GOT3 (cell line): ENCODE measurements around the gene WNT9A.

ENCODE experiments used
- DNase-seq: peaks from one replicate; lab custom pipeline; 2025; ENCODE audit warnings: mixed read lengths; lab: John Stamatoyannopoulos, UW

Gene WNT9A

DNA sequence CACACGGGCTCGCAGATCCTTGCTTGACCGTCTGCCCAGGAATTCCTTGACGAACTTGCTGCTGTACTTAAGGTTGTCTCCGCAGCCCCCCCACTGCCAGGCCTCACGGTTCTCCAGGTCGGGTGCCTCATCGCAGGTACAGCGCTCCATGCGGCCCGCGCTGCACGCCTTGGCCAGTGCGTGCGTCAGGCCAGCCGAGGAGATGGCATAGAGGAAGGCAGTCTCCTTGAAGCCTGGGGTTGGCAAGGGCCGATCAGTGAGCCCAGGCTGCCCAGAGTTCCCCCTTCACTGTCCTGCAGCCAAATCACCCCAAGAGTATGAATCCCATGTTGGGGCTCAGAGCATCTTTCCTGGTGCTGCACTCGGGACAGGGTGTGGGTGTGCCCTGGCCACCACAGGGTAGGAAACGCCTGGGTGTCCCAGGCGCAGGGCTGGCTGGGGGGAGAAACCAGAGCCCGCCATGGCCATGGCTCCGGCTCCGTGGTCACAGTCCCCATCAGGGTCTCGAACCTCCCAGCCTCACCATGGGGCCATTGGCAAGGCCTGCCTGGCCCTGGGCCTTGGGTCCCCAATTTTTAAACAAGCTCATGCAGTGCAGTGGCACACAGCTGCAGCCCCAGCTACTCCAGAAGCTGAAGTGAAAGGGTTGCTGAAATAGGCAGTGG lies 23.4 kb downstream of the WNT9A start:
- DNase-seq, result no peak

DNA sequence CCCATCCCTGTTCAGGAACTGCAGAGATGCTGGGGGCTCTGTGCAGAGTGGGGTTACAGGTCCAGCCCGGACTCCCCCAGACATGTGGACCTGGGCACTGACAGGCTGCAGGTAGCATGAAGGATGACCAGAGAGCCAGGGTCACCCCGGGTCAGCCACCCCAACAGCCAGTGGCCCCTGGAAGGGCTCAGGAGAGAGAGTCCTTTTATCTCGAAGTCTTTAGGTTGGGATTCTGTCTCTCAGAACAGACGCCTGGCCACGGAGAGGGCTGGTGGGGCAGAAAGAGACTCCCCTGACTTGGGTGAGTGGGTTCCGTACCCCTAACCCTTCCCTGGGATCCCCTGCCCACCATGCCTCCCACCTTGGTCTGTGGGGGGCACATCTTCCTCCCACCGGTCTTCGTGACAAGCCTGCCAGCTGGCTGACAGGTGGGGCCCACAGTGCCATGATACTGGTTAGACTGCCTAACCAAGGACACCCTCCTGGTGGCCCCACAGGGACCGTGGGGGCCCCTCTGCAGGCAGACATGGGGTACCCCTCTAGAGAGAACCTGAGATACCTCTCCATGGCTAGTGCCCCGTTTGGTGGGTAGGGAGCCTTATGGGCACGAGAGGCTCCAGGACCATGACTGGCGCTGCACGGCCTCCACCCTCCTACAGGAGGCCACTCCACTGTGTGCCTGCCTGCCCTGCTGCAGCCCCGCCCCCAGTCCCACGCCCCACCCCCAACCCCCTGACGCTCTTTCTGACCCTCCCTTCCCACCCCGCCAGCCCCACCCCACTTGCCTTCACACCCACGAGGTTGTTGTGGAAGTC lies 24.2 kb downstream of the WNT9A start:
- DNase-seq, result no peak

DNA sequence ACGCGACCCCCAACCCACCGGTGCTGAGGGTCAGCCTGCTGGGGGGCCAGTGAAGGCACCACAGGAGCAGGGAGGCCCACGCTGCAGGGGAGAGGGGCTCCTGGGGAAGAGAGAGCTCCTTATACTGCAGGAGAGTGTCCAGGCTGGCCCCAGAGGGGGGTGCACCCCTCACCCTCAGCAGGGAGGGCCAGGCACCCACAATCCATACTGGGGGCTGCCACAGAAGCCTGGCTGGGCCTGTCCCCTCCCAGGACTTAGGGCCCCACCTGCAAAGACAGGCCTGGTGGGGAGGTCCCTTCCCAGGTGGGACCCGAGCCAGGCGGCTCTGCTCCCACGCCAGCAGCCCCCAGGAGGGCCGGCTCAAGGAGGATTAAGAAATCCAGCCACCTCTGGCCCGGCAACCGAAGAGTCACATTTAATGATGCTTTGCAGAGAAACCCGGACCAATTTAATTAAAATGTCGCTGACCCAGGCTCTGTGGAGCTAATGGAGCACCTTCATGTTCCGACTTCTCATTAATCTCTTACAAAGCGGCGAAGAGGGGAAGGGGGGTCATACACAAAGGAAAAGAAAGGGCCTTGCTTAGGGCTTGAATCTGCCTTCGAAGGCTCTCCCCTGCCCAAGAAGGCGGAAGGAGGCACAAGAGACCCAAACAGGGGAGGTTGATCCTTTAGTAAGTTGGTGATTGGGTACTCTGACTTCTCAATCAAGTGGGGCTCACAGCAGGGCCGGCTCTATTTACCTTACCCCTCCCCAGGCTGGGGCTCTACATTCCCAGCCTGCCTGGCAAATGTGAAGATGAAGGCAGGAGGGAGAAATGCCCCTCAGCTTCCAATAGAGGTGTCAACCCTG lies 25.0 kb downstream of the WNT9A start:
- DNase-seq, result no peak

DNA sequence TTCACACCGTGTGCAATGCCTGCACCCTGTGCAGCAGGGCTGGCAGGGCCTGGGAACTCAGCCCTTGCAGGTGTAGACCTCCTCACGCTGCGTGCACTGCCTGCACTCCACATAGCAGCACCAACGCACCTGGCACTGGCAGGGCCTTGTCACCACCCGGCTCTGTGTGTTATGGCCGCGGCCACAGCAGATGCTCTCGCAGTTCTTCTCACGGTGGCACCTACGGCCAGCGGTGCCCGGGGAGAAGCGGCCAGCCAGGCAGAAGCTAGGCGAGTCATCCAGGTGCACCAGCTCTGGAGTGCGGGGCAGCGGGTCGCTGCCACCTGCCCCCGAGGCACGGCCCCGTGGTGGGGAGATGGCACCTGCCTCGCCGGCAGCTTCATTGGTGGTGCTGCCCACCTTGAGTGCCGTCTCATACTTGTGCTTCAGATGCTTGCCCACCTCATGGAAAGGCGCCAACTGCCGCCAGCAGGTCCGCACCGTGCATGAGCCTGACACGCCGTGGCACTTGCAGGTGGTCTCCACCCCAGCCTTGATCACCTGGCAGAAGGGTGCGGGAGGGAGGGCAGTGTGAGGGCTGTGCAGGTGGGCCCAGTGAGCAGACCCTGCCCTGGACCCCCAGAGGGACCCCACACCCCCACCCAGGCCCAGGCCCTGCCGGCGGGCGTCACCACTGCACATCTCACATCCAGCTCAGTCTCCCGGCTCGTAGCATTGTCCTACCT lies 26.1 kb downstream of the WNT9A start:
- DNase-seq, result no peak

DNA sequence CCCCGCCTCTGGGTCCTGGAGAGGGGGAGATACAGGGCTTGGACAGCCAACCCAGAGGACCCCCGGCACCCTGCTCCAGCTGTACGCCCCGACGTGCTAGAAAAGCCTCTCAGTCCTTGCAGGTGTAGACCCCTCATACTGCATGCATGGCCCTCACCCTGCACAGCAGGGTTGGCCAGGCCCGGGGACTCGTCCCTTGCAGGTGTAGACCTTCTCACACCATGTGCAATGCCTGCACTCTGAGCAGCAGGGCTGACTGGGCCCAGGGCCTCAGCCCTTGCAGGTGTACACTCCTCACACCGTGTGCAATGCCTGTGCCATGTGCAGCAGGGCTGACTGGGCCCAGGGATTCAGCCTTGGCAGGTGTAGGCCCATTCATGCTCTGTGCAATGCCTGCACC lies 26.8 kb downstream of the WNT9A start:
- DNase-seq, result no peak

DNA sequence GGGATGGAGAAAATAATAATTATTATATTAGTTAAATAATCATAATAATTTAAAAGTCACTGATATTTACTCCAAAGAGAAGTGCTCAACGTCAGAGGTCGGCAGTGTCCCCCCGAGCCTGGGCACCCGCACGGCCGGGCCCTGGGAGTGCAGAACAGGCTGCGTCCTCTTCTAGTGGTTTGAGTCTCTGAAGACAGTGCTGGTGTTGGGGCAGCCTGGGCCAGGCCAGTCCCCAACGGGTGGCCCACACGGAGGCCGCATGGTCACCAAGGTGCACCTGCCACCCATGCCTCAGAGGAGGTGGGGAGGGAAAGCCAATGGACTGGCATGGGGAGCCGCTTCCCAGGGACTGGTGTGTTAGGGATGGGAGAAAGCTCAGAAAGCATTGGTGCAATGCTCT lies 27.3 kb downstream of the WNT9A start:
- no peak for DNase-seq

DNA sequence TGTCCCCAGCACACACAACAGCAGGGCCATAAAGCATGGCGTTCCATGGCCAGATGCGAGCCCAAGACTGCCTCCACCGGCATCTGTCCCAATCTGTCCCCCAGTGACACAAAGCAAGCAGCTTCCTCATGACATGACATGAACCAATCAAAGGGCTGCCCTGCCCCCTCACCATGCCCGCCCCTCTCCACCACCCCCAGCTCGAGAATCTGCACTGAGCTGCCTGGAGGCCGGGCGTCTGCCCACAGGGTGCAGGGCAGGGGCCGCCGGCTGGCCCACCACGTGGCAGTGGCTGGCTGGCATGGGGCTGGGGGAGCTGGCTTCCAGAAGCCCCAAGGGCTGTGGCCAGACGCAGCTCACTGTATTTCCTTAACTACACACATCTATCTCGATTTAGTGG lies 27.8 kb downstream of the WNT9A start:
- DNase-seq, result no peak

DNA sequence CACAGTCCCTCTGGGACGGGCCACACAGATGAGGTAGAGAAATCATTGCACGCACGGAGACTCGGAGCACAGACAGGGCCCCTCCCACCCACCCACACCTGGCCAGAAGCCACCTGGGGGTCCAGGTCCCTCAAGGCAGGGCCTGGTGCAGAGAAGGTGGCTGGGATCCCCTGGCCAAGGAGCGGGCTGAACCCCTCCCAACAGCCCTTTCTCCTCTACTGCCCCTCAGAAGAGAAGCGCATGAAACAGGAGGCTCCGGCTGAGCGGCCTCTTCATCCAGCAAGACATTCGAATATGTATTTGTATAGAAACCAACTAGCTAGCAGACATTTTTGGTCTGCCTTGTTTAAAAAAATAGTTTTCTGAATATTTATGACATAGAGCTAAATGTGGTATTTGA lies 29.0 kb downstream of the WNT9A start:
- no peak for DNase-seq

DNA sequence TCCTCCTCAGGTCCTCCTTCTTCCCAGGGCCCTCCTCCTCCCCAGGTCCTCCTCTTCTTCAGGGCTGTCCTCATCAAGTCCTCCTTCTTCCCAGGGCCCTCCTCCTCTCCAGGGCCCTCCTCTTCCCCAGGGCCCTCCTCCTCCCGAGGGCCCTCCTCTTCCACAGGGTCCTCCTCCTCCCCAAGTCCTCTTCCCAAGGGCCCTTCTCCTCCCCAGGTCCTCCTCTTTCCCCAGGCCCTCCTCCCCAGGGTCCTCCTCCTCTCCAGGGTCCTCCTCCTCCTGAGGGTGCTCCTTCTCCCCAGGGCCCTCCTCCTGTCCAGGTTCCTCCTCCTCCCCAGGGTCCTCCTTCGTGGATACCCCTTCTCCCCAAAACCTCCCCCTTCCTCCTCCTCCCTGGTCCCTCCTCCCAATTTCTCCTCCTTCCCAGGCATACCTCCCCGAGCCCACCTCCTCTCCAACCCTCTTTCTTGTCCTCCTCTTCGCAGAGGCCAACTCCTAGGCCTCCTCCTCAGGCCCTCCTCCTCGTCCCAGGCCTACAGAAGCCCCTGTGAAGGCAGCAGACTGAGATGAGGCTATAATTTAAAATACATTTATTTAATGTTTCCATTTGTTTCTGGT lies 29.5 kb downstream of the WNT9A start:
- DNase-seq, result no peak

DNA sequence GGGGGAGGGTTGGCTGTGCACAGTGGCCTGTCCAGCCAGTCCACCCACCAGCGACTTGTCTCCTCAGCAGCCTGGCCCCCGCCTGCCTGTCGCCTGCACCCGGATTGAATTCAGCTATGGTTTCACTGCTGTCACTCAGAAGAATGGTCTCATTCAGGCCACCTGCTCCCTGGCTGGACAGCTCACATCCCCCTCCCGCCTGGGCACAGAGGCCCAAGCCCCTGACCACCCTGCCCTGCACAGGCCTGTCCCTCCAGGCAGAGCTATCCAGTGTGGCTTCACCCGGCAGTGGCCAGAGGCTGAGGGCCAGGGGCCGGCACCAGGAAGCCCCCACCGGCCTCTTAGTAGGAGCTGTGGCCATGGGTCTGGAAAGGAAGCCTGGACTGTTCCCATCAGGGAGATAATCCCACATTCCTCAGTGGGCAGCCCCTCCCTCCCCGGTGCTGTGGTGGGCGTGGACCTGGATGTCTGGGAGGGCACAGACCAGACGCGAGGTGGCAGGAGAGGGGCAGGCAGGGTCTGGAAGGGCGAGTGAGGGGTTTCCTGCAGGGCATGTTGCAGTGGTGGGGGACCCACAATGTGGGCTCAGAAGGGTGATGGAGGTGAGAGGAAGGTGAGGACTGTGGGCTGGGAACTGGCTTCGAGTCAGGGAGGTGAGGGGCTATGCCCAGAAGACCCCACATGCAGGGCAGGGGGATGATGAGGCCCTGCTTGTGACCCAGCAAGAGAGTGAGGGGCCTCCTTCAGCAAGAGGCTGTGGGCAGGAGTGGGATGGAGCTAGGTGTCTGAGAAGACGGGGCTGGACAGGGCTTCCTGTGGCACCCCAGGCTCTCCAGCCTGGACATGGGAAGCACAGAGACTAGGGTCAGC lies 30.4 kb downstream of the WNT9A start:
- no peak for DNase-seq

DNA sequence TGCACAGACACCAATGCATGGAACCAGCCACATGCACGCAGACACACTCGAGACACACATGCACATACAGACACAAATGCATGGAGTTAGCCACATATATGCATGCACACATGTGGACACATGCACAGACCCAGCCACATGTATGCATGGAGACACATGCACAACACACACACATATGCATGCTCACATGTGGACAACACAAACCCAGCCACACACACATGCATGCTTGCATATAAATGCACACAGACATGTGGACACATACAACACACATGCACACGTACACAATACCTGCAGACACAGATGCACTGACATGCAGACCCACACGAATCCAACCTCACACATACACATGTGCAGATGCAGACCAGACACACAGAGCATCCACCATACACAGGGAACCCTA lies 31.1 kb downstream of the WNT9A start:
- no peak for DNase-seq

DNA sequence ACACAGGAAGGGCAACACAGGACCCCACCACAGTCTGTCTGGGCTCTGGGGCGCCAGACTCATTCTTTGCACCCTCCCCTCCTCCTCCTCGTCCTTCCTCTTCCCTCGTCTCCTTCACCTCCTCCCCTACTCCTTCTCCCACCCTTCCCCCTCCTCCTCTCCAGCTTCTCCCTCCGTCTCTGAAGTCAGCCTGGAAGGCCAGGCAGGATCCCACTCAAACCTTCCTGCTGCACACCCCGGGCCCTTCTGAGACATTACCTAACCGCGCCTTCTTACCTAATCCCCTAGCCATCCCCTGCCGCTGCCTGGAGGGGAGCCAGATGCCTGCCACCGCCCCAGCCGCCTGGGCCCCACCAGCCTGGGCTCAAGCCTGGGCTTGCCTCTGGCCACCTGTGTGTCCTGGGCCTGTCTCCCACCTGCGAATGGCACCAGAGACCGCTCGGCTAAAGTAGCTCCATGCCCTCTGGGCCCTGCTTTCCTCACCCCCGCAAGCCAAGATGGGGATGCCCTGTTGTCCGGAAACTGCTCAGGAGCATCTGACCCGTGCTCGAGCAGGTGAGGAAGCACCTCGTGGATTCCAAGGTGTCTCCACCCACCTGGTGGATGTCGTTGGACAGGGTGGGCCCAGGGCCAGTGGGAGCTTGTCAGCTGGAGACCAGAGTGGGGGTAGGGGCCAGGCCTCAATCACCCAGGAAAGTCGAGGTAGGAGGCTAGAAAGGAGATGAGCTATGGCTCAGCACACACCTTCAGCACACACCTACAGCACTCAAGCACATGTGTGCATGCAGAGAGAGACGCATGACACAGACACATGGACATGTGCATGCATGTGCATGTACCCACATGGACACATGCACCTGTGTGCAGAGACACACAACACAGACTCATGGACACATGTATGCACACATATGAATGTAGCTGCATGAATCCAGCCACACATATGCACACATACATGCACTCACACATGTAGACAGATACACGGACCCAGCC lies 31.9 kb downstream of the WNT9A start:
- DNase-seq, result no peak

DNA sequence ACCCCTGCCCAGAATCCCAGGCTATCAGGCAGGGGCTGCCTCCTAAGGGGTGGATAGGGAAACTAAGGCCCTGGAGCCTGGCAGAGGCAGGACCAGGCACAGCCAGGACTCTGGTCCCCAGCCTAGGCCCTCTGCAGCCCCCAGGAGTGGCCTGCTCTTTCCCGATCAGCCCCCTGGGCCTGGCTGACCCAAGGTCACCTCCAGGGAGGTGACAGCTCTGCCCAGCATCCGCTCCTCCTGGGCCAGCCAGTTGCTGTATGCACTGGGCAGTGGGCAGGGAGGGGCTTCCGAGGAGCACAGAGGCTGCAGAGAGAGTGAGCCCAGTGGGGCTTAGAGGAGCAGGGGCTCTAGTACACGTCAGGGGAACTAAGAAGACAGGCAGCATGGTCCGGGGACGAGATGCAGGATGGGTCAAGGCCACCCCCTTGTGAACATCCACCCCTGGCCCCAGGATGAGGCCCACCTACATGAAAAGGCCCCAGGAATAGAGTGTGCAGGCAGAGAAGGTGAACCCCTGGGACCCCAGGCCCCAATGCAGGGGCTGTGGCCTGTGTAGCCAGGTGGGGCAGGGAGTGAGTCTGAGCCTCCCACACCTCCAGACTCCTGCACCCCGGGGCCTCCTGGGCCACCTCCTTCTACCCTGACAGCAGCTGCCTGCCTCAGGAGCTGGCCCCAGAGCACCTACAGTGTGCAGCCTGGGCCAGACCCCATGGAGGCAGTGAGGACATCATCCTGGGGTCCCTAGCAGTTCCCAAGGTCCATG lies 32.8 kb downstream of the WNT9A start:
- DNase-seq, result no peak

DNA sequence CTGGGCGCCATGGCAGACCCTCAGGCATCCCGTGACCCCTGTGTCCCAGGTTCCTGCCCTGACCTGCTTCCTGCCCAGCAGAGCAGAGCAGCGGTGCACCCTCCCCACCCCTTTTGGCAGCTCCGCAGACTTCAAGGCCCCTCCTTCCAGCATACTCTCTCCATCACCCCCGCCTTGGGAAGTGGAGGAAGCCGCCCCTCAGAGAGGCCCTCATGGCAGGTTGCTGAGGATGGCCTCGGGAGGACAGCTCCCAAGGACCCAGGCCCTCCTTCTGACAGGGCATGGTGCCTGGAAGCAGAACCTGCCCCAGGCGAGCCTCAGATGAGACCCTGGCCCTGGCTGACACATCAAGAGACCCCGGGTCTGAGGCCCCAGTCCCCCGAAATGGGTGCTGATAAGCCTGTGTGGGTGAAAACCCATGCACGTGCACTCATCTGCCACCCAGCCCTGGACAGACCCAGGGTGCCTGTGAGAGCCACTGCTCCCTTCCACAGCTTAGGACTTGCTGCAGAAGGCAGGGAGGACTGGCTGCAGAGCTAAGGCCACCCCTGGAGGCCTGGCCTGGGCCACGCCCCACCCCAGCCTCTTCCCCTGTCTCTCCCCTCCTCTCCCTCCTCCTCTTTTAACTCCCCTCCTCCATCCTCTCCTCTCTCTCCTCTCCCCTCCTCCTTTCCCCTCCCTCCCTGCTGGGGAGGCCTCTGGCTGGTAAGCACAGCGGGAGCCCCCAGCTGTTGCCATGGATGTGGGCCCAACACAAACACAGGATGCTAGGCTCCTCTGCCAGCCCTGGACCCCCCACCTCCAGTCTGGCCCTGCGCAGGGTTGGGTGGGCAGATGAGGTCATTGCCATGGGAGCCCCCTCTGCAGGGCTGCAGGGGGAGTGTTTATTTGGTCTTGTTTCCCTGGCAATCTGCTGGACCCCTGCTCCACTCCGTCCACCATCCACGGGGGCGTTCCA lies 33.7 kb downstream of the WNT9A start:
- no peak for DNase-seq

DNA sequence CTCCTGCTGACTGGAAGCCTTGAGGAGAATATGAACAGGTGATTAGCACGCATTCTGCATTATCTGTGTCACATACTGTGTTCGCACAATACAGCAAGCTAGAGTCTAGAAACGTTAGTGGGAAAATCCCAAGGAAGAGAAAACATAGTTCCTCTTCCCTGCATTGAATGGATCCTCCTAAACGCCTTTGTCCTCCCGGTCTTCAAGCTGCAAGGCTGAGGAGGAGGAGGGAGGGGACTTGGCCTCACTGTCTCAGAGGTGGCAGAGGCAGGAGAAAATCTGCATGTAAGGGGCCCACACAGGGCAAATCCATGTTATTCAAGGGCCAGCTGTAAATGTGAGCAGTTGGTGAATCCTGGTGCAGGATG lies 34.4 kb downstream of the WNT9A start:
- DNase-seq, result no peak

DNA sequence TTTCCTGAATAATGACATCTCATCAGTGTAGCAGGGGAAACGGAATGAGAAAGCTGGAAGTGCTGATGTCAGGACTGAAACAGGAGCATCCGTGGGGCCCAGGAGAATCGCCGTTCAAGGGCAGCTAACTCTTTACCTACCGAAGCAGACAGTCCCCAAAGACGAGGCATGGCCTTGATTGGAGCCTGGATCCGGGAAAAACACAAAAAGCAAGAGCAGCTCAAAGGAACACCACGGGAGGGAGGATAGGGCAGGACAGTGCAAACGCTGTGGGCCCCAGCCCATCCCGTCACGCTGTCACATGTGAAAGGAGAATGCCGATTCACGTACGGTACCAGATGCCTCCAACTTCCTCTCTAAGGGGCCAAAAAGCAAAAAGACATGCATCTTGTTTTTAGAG lies 34.9 kb downstream of the WNT9A start:
- no peak for DNase-seq

DNA sequence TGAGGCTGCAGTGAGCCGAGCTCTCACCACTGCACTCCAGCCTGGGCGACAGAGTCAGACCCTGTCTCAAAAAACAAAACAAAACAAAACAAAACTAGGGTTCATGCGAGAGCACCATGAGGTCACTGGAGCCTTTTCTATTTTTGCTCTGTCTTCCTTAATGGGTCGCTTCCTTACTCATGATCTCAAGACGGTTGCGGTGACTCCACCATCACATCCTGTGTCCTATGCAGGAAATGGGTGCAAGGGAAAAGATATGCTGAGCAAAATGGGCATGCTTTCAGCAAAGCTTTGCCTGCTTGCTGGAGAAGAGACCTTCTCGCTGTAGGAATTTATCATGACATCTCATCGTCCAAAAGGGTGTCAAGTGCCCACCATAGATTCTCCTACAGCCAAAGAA lies 36.4 kb downstream of the WNT9A start:
- no peak for DNase-seq
